ENCODE data around the gene PAPLN. TPM values are rescaled to one million over a fixed set of nuclear protein-coding genes. Genes with fewer than 3 reads are reported as not detected.

The PAPLN gene
- total RNA-seq, 4 donors from 2014 or later, result 3.0 to 15.7 (median 11.0) TPM

DNA sequence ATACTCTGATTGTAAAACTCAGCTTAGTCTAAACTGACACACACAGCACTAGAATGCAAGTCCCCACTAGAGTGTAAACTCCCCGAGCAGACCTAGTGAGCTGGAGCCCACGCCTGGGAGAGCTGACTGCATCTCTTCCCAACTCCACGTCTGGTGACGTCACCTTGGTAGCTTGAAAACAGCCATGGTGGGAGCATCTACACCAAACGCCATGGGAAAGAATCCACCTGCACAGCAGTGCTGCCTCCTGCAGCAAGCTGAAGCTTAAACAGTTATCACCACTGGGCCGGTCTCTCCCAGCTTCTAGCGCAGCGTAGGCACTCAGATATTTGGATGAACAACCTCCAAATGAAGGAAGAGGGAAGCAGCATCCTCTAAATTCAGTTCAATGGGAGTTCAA lies 4.3 kb upstream of the PAPLN start:
- peaks cover 8 to 32% (median 16%) of the 10 kb centered on the region in 4 donors for H3K4me1 ChIP-seq

DNA sequence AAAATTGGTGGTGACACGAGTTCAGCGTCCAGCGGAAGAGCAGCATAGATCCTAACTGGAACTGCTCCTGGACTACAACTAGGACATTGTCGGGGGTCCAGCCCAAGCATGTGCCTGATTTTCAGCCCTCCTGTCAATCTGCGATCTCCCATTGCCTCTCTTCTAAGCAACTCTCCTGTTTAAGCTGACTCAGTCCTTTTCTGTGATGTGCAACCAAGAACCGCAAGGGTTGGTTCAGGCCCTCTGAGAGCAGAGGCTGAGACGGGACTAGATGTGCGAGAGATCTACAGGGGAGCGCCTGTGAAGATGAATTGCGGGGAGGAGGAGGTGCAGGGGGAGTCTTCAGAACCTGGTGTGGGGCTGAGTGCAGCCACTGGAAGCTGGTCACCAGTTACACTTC lies 3.7 kb upstream of the PAPLN start:
- no peak for DNase-seq
- H3K36me3 ChIP-seq, result no peaks in the 10 kb centered on the region
- peaks cover 22% of the 10 kb centered on the region for H3K27me3 ChIP-seq
- WGBS, 2 donors (ENCODE audit: low coverage in 1 of 2), result 88% methylated on average over 10 of the region's 10 CpGs; no CpG with 5 or more reads in 1 of the 2 donors
- peaks cover 14 to 32% (median 19%) of the 10 kb centered on the region in 4 donors for H3K4me1 ChIP-seq
- H3K9me3 ChIP-seq, result no peaks in the 10 kb centered on the region
- TF ChIP-seq EP300 (IDR thresholded peaks at IDR 0.05; ENCODE audit: low read depth), result no peak
- TF ChIP-seq POLR2A (IDR thresholded peaks at IDR 0.05), result no peak
- TF ChIP-seq POLR2AphosphoS5 (IDR thresholded peaks at IDR 0.05), result no peak
- TF ChIP-seq, protein P1, sequence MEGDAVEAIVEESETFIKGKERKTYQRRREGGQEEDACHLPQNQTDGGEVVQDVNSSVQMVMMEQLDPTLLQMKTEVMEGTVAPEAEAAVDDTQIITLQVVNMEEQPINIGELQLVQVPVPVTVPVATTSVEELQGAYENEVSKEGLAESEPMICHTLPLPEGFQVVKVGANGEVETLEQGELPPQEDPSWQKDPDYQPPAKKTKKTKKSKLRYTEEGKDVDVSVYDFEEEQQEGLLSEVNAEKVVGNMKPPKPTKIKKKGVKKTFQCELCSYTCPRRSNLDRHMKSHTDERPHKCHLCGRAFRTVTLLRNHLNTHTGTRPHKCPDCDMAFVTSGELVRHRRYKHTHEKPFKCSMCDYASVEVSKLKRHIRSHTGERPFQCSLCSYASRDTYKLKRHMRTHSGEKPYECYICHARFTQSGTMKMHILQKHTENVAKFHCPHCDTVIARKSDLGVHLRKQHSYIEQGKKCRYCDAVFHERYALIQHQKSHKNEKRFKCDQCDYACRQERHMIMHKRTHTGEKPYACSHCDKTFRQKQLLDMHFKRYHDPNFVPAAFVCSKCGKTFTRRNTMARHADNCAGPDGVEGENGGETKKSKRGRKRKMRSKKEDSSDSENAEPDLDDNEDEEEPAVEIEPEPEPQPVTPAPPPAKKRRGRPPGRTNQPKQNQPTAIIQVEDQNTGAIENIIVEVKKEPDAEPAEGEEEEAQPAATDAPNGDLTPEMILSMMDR (IDR thresholded peaks at IDR 0.05), result no peak
- no peak overlapping the region for H3K4me3 ChIP-seq
- intact Hi-C loops (cut with DNase I; ENCODE audit: low total_unique reads), result no loop called here
- H3K27ac ChIP-seq, result no peak overlapping the region
- in situ Hi-C loops (cut with MboI; ENCODE audit: low pct_ligation_motif_present in 1 of 4, low pct_unique_long_range_greater_than_20kb in 1 of 4, low sequenced_read_pairs in 3 of 4), result no loop called here

More for the DNA sequence above, 4.3 kb upstream of the PAPLN start:
- Histone ChIP-seq H3K9me3 (no peaks in the 10 kb centered on the region), H3K27ac (no peak overlapping the region), H3K36me3 (no peaks in the 10 kb centered on the region), H3K27me3 (peaks cover 17% of the 10 kb centered on the region), H3K4me3 (no peak overlapping the region)
- intact Hi-C loops (cut with DNase I; ENCODE audit: low total_unique reads), result no loop called here
- in situ Hi-C loops (cut with MboI; ENCODE audit: low pct_ligation_motif_present in 1 of 4, low pct_unique_long_range_greater_than_20kb in 1 of 4, low sequenced_read_pairs in 3 of 4), result no loop called here
- no peak for DNase-seq
- 49 to 80% methylated on average over 5 to 8 of the region's 8 CpGs for whole genome bisulfite sequencing, 2 donors (ENCODE audit: low coverage in 1 of 2)
- TF ChIP-seq EP300 (IDR thresholded peaks at IDR 0.05; ENCODE audit: low read depth), result no peak

DNA sequence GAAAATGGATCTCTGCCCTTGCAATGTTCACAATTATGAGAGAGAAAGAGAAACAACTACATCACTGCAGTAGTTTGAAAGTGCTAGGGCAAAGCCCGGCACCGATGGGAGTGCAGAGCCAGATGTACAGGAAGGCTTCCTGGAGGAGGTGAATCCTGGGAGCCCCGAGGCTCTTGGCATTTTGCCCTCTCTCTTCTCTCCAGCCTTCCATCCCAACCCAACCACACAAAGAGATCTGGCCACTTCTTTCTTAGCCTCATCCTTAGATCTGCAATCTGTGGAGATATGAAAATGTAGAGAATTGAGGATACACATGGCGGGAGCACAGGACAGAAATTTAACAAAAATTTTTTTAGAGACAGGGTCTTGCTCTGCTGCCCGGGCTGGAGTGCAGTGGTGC lies 3.3 kb upstream of the PAPLN start:
- TF ChIP-seq POLR2A (IDR thresholded peaks at IDR 0.05), result no peak
- TF ChIP-seq, protein P1 (IDR thresholded peaks at IDR 0.05), result no peak
- Histone ChIP-seq H3K27ac (no peak overlapping the region), H3K36me3 (no peaks in the 10 kb centered on the region), H3K9me3 (no peaks in the 10 kb centered on the region), H3K4me3 (no peak overlapping the region), H3K4me1 (peaks cover 18 to 32% (median 22%) of the 10 kb centered on the region in 4 donors), H3K27me3 (peaks cover 25% of the 10 kb centered on the region)
- WGBS, 2 donors (ENCODE audit: low coverage in 1 of 2), result 80 to 100% methylated on average over 1 to 5 of the region's 5 CpGs
- in situ Hi-C loops (cut with MboI; ENCODE audit: low pct_ligation_motif_present in 1 of 4, low pct_unique_long_range_greater_than_20kb in 1 of 4, low sequenced_read_pairs in 3 of 4), result no loop called here
- intact Hi-C loops (cut with DNase I; ENCODE audit: low total_unique reads), result no loop called here
- DNase-seq, result no peak

DNA sequence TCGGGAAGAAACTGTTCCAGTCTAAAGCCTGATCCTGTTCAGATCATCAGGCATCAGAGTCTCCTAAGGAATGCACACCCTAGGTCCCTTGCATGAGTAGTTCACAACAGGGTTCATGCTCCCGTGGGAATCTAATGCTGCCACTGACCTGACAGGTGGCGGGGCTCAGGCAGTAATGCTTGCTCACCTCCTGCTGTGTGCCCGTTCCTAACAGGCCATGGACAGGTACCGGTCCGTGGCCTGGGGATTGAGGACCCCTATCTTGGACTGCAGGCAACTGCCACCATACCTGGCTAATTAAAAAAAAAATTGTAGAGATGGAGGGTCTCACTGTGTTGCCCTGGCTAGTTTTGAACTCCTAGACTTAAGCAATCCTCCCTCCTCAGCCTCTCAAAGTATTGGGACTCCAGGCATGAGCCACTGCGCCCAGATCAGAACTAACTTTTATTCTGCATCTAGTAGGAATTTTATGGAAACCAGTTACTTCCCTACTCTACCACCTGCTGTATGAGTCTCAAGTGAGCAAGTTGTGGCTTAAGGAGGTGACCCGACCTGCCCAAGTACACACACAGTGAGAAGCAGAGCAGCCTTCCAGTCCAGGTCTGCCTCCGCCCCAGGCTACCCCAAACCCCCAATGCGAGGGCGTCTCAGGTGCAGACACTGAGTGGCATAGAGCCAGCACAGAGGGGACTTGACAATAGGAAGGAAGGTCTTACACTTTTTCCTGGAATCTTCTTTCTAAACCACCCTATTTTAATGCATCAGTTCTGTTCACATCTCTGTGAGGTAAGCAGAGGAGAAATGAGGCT lies 2.5 kb upstream of the PAPLN start:
- DNase-seq, result no peak
- intact Hi-C loops (cut with DNase I; ENCODE audit: low total_unique reads), result no loop called here
- Histone ChIP-seq H3K9me3 (no peaks in the 10 kb centered on the region), H3K4me1 (peaks cover 20 to 39% (median 27%) of the 10 kb centered on the region in 4 donors), H3K4me3 (no peak overlapping the region), H3K27ac (no peak overlapping the region), H3K27me3 (peaks cover 33% of the 10 kb centered on the region), H3K36me3 (no peaks in the 10 kb centered on the region)
- TF ChIP-seq EP300 (IDR thresholded peaks at IDR 0.05; ENCODE audit: low read depth) (no peak), POLR2A (IDR thresholded peaks at IDR 0.05) (no peak), POLR2AphosphoS5 (IDR thresholded peaks at IDR 0.05) (no peak)
- TF ChIP-seq, protein P1 (IDR thresholded peaks at IDR 0.05), result no peak
- in situ Hi-C loops (cut with MboI; ENCODE audit: low pct_ligation_motif_present in 1 of 4, low pct_unique_long_range_greater_than_20kb in 1 of 4, low sequenced_read_pairs in 3 of 4), result no loop called here
- WGBS, 2 donors (ENCODE audit: low coverage in 1 of 2), result 74 to 100% methylated on average over 1 to 7 of the region's 11 CpGs
